C4-2B (cell line): ENCODE results near the gene TYRP1.

ENCODE experiments used
- CTCF ChIP-seq: fragments of 450-650 bp; conservative IDR thresholded peaks from 2 replicates; pipeline ENCODE4 v1.5.1; 2017; ENCODE audit warnings: mild to moderate bottlenecking
- ZFX ChIP-seq: fragments of 450-650 bp; IDR thresholded peaks from 2 replicates; pipeline ENCODE4 v1.6.1; 2017

DNA sequence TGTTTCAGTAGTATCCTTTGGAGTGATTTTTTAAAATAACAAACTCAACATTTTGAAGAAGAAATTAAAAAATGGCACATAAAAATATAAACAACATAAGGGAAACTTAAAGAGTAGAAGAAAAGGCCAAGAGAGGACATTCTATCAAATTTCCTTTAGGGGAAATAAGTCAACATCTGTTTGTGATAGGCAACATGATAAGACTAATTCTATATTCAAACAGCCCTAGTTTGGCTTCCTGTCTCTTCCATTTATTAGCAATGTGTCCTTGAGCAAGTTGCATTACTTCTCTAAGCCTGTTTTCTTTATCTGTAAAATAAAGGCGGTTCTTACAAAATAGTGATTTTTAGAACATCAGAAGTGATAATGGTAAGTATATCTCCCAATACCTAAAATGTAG, 24.7 kb downstream of the TYRP1 start:
- TF ChIP-seq CTCF, result no peak
- TF ChIP-seq ZFX, result no peak
